GM19452 (cell line): ENCODE results near the gene PRSS1.
A peak's percentile ranks its signal among the peaks of the same experiment; 100 is the strongest.
"Not testable (repeated sequence)": the region's sequence is repeated elsewhere in the genome, so short reads cannot be mapped to it uniquely, and the experiment has no call there.

ENCODE experiments used
- ATAC-seq: cut with Tn5 transposase; IDR thresholded peaks from one replicate; pipeline ENCODE4 v1.9.1; 2021; ENCODE audit not compliant: unreplicated experiment

PRSS1 gene

DNA sequence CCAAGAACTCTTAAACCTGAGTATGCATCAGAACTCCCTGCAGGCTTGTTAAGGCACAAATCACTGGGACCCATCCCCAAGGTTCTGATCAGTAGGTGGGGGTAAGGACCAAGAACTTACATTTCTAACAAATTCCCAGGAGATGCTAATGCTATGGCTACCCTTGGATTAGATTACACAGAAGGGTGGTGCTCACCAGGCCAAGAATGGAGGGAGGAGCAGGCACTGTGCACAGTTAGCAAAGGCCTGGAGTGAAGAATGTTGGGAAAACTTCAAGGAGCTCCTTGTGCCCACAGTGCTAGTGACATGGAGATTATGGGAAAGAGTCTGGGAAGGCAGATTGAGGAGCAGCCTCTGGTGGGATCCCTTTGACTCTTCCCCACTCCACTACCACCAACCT lies 23.4 kb downstream of the PRSS1 start:
- ATAC-seq: no peak

- ATAC-seq: no peak
Measured at GRCh38 chr7:142773230-142773629, 24.0 kb downstream of the PRSS1 start.

- no peak for ATAC-seq
Measured at GRCh38 chr7:142773937-142774744, 24.9 kb downstream of the PRSS1 start.

GRCh38 chr7:142774826-142775225 lies 25.6 kb downstream of the PRSS1 start:
- ATAC-seq: no peak

GRCh38 chr7:142775351-142776115 lies 26.3 kb downstream of the PRSS1 start:
- not testable (repeated sequence) for ATAC-seq

DNA sequence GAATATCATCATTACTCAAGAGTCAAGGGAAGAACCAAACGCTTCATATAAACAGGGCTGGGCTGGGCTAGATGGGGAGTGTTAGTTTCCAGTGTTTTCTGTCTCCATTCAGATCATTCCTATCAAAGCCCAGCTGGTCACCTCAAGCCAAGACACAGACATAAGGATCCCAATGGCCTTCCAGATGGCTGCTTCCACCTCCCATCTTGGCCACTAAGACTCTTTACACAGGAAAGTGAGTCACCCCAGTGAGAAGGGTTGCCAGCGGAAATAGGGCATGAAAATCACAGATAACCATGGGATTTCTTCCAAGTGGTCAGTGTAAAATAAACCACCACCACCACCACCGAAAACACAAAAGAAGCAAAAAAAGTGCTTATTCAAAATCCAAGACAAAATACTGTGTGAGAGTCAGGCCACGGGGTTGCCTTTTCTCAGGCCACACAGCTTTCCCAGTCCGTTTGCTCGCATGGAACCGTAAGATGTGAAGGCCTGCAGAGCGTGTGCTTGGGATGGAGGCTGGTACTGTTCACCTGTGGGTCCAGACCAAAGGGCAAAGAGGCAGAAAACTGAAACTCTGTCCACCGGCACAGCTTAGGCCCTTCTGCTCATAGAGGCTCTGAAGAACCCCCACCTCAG lies 27.1 kb downstream of the PRSS1 start:
- ATAC-seq: no peak

- not testable (repeated sequence) for ATAC-seq
Measured at GRCh38 chr7:142776845-142777225, 27.6 kb downstream of the PRSS1 start.

DNA sequence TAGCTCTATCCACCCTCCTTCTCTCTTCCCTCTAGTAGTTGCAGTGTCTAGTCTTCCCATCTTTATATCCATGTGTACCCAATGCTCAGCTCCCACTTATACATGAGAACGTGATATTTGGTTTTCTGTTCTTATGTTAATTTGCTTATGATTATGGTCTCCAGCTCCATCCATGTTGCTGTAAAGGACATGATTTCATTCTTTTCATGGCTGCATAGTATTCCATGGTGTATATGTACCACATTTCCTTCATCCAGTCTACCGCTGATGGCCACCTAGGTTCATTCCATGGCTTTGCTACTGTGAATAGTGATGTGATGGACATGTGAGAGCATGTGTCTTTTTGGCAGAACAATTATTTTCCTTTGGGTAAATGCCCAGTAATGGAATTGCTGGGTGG lies 28.0 kb downstream of the PRSS1 start:
- ATAC-seq: no peak

- ATAC-seq: peak; percentile 94
Measured at GRCh38 chr7:142782922-142783900, 33.9 kb downstream of the PRSS1 start.

DNA sequence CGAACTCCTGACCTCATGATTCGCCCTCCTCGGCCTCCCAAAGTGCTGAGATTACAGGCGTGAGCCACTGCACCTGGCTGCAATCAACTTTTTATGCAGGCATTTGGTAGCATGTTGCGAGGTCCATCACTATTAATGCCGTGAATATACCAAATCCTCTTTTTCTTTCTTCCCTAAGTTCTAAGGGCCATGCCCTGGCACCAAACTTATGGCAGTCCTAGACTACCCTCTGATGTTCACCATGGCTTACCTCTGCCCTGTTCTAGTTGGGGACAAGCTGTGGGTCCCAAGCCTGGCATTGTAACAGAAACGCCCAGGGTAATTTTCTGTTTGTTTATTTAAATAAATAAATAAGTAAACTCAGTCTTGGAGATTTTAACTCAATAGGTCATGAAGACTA lies 34.8 kb downstream of the PRSS1 start:
- no peak for ATAC-seq

DNA sequence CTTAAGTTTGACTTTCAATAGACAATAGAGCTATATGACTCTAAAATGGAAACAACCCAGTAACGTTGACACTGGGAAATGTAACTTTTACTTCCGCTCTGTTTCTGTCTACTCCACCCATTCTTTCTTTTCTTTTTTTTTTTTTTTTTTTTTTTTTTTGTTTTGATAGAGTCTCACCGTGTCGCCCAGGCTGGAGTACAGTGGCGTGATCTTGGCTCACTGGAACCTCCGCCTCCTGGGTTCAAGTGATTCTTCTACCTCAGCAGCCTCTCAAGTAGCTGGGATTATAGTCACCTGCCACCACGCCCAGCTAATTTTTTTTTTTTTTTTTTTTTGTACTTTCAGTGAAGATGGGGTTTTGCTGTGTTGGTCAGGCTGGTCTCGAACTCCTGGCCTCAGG lies 35.4 kb downstream of the PRSS1 start:
- ATAC-seq: no peak

- no peak for ATAC-seq
Measured at GRCh38 chr7:142785841-142786250, 36.6 kb downstream of the PRSS1 start.

- ATAC-seq: no peak
Measured at GRCh38 chr7:142787034-142787768, 37.9 kb downstream of the PRSS1 start.

GRCh38 chr7:142787783-142788182 lies 38.5 kb downstream of the PRSS1 start:
- no peak for ATAC-seq

DNA sequence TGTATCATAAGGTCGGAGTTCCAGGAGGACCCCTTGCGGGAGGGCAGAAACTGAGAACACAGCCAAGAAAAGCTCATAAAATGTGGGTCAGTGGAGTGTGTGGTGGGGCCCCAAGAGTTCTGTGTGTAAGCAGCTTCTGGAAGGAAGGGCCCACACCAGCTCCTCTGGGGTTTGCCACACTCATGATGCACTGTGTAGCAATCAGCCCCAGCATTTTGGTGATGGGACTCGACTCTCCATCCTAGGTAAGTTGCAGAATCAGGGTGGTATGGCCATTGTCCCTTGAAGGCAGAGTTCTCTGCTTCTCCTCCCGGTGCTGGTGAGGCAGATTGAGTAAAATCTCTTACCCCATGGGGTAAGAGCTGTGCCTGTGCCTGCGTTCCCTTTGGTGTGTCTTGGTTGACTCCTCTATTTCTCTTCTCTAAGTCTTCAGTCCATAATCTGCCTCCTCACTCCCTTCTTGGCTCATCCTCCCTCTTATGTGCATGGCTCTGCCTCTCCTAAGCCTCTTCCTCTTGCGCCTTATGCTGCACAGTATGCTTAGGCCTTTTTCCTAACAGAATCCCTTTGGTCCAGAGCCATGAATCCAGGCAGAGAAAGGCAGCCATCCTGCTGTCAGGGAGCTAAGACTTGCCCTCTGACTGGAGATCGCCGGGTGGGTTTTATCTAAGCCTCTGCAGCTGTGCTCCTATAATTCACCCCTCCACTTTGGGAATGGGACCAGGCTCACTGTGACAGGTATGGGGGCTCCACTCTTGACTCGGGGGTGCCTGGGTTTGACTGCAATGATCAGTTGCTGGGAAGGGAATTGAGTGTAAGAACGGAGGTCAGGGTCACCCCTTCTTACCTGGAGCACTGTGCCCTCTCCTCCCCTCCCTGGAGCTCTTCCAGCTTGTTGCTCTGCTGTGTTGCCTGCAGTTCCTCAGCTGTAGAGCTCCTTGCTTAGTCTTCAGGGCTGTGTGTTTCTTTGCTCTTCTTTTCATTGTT lies 39.3 kb downstream of the PRSS1 start:
- no peak for ATAC-seq

- ATAC-seq: no peak
Measured at GRCh38 chr7:142789441-142789840, 40.2 kb downstream of the PRSS1 start.

DNA sequence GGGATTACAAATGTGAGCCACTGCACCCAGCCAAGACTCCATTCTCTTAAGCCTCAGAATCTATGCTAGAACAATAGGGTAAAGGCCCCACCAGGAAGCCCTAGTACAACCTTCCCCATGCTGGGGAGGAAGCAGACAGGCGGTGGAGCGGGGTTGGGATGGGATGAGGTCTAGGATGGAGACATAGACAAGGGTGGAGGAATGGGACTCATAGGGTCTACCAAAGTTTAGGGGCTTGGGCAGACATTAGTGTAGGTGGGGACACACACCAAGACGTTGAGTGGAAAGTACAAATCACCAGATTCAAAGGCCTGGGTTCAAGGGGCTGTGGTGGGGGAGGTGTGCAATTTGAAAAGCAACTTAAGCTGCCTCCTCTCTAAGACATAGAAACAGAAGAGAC lies 40.8 kb downstream of the PRSS1 start:
- no peak for ATAC-seq

DNA sequence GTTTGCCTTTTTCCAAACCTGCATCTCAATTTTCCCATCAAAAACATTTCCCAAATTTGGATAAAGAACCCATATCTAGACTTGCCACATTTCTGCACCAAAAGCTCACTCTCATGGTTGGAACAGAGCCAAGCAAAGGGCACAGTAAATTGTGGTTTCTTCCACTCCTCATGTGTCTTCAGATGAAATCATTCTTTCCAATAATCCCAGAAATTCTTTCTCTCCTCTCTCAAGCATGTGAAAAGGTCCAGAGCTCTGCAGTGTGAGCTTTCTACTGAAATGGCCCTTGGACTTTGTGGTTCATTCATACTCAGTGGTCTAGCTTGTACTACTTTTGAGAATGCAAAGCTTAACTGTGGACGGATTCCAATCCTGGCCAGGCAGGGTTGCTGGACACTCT lies 41.3 kb downstream of the PRSS1 start:
- ATAC-seq: no peak

DNA sequence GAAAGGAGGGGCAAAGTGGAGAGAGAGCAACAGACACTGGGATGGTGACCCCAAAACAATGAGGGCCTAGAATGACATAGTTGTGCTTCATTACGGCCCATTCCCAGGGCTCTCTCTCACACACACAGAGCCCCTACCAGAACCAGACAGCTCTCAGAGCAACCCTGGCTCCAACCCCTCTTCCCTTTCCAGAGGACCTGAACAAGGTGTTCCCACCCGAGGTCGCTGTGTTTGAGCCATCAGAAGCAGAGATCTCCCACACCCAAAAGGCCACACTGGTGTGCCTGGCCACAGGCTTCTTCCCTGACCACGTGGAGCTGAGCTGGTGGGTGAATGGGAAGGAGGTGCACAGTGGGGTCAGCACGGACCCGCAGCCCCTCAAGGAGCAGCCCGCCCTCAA lies 42.2 kb downstream of the PRSS1 start:
- ATAC-seq: no peak
